ENCODE results near the gene SELENOF. TPM values are rescaled to one million over a fixed set of nuclear protein-coding genes. Genes with fewer than 3 reads are reported as not detected.
"Not testable (repeated sequence)": the region's sequence is repeated elsewhere in the genome, so short reads cannot be mapped to it uniquely, and the experiment has no call there.

The SELENOF gene
- total RNA-seq, 1 donor from 2014 or later, result 75.7 TPM

DNA sequence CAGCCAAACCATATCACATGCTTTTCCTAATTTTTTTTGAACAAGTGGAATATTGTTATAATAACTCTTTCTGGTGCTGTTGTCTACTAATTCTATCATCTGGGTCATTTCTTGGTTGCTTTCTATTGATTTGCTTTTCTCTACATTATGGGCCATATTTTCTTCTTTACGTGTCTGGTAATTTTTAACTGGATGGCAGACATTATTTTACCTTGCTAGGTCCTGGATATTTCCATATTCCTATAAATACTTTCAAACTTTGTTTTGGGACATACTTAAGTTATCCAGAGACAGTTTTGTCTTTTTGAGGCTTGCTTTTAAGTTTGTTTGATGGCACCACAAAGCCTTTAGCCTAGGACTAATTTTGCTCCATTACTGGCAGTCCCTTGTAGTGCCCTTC is 11.8 kb upstream of the SELENOF start:
- intact Hi-C loops (cut with DNase I), result no loop called here
- DNase-seq (ENCODE audit: missing footprints) (no peak), ATAC-seq (no peak)

DNA sequence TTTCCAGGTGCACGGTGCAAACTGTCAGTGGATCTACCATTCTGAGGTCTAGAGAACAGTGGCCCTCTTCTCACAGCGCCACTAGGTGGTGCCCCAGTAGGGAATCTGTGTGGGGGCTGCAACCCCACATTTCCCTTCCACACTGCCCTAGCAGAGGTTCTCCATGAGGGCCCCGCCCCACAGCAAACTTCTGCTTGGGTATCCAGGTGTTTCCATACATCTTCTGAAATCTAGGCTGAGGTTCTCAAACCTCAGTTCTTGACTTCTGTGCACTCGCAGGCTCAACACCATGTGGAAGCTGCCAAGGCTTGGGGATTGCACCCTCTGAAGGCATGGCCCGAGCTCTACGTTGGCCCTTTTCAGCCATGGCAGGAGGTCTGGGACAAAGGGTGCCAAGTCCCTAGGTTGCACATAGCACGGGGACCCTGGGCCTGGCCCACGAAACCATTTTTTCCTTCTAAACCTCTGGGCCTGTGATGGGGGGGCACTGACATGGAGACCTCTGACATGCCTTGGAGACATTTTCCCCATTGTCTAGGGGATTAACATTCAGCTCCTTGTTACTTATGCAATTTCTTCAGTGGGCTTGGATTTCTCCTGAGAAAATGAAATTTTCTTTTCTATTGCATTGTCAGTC is 10.5 kb upstream of the SELENOF start:
- DNase-seq (ENCODE audit: missing footprints), result no peak

DNA sequence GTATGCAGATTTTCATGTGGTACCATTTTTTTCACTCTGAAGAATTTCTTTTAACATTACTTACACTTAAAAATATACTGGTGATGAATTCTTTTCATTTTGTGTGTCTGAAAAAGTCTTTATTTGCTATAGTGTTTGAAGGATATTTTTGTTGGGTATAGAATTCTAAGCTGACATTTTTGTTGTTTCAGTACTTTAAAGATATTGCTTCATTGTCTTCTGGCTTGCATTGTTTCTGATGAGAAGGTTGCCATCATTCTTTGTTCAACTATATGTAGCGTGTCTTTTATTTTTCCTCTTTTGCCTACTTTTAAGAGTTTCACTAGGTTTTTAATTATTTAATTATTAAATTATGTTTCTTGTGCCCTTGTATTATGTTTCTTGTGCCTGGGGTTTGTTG is 8.5 kb upstream of the SELENOF start:
- intact Hi-C loops (cut with DNase I), result no loop called here
- ATAC-seq (no peak), DNase-seq (ENCODE audit: missing footprints) (no peak)

More for the DNA sequence above, 10.5 kb upstream of the SELENOF start:
- intact Hi-C loops (cut with DNase I), result no loop called here
- ATAC-seq, result no peak

DNA sequence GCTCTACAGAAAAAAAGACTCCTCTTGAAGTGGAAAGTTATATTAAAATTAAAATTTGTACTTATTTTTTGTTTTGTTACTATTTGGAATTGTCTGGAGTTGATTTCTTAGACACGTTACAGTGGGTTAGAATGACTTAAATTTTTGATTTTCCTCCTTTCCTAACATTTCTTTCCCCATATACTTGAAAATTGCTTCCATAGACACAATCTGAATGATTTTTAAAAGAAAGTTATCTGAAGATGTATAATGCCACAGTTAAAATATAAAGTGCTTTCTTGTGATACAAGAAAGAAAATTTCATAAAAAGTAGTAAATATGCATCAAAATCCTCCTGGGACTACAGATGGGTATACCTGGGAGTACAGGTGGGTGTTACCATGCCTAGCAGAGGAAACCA is 2.8 kb upstream of the SELENOF start:
- intact Hi-C loops (cut with DNase I), result no loop called here
- DNase-seq (ENCODE audit: missing footprints) (no peak), ATAC-seq (no peak)

DNA sequence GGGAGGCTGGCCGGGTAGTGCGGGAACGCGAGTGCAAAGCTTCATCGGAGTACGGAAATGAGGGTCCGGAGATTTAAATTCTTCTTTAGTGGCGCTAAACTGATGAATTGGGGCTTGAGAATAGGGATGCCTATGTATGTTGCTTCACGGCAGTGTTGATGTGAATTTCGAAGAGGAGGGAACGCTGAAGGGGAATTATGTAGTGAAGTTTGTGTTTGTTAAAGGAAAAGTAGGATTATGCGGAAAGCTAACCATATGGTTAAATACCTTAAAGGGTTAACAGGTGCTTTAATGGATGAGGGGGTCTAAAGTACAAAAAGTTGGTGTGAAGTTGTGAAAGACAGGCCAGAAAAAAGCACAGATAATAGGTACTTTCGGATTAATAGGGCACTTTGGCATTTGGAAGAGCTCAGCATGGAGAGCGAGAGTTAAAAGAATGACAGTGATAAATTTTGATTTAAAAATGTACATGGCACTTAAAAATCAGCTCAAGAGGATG is 1.9 kb upstream of the SELENOF start:
- intact Hi-C loops (cut with DNase I), result no loop called here
- no peak for ATAC-seq
- peak; percentile 70 for DNase-seq (ENCODE audit: missing footprints)

DNA sequence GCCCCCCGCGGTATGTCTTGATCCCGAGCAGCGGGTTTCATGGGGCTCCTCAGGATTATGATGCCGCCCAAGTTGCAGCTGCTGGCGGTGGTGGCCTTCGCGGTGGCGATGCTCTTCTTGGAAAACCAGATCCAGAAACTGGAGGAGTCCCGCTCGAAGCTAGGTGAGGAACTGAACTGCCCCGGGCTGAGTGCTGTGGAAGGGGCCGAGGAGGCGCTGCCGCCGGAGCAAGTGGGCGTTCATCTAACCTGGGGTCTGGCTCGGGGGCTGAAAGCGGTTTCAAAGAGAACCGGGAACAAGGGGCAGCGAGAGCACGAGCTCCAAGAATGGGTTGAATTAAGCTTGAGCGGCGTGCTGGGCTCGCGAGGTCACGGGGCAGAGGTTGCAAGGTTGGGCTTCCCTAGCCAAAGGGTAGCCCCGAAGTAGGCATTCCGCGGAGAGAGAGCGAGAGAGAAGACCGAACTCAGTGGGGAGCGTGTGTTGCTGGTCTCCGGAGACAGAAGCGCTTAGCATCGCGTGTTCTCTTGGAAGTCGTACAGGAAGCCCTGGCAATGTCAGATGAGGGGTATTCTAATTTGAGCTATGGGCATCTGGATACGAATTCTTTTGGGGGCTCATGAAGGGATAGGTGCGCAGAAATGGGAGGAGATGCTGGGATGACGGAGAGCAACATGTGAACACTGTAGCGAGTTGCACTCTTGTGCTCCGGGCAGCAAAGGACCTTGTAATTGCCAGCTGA is 1.2 kb upstream of the SELENOF start:
- DNase-seq (ENCODE audit: missing footprints) (no peak), ATAC-seq (peak; percentile 43)
- intact Hi-C loops (cut with DNase I), result no loop called here

DNA sequence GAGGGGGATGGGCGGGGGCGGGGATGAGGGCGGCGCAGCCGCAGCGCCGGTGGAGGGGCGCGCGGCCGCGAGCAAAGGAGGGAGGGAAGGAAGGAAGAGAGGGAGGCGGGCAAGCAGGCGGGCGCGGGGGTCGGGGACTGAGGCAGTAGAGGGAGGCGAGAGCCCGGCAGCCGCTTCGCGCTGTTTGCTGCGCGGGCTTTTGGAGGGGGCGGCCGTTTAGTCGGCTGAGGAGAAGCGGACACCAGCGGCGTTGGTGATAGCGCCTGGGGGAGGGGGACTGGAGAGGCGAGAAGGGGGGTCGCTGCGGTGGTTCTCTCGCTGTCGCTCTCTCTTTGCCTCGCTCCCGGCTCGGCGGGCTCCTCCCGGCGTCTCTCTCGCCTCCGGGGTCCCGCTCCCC is 673 bp upstream of the SELENOF start, which contains the start of gene HS2ST1:
TSS of gene HS2ST1 (plus strand) at position 35 of the 397 bp plus-strand sequence.
- intact Hi-C loops (cut with DNase I), result no loop called here
- no peak for ATAC-seq

DNA sequence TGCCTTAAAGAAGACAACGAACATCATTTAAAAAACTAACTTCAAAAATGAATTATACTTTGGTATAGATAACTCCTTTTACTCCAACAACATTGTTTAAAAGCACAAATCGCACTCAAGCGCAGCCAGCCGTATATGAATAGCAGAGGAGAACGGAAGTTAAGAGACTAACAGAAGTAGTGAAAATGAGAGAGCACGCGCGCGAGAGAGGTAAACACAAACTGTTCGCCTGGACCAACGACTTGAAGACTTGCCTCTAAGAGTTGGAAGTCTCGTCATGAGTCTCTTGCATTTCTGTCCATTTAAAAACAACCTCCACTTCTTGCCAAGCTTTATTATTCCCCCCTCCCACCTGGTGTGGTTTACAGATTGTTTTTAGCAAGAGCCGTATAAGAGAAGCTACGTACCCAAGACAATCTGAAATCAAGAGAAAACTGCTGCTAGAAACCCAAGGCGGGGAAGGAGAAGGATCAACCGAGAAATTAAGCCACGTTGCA is 479 bp downstream of the SELENOF start:
- ATAC-seq (no peak), DNase-seq (ENCODE audit: missing footprints) (no peak)
- intact Hi-C loops (cut with DNase I), result no loop called here

More for the DNA sequence above, 673 bp upstream of the SELENOF start, which contains the start of gene HS2ST1:
- DNase-seq (ENCODE audit: missing footprints), result no peak

DNA sequence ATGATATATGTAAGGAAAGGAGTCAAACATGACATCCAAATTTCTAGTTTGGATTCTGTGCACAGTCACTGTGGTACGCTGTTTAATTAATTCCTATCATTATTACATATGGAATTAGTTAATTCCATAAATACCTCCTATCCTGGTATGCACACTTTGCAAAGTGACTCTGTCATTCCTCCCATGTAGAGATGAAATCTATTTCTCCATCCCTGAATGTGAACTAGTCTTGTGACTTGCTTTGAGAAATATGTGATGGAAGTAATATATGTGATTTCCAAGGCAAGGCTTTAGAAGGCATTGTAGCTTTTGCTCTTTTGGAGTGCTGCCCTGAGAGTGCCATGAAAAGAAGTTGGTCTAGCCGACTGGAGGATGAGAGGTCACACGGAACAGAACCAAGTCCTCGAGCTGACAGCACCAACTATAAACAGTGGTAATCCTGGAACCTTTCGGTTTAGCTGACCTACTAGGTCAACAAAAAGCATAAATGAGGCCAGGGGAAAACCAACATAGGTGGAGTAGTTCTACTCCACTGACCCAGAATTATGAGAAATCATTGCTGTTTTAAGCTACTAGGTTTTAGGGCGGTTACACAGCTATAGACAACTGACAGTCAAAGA is 1.5 kb downstream of the SELENOF start:
- intact Hi-C loops (cut with DNase I), result no loop called here
- ATAC-seq (no peak), DNase-seq (ENCODE audit: missing footprints) (no peak)

DNA sequence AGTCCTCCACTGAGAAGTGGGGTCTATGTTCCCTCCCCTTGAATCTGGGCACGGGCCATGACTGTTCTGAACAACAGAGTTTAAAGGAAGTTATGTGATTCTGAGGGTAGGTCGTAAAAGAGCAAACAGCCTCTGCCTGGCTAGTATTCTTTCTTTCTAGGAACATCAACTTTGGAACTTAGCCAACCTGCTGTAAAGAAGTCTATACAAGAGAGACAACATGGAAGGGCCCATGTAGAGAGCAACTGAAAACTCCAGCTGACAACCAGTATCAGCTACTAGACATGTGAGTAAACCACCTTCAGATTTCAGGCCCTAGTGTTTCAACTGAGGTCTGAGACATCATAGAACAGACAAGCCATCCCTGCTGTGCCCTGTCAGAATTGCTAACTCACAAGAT is 7.5 kb downstream of the SELENOF start:
- ATAC-seq (no peak), DNase-seq (ENCODE audit: missing footprints) (no peak)
- intact Hi-C loops (cut with DNase I), result no loop called here

DNA sequence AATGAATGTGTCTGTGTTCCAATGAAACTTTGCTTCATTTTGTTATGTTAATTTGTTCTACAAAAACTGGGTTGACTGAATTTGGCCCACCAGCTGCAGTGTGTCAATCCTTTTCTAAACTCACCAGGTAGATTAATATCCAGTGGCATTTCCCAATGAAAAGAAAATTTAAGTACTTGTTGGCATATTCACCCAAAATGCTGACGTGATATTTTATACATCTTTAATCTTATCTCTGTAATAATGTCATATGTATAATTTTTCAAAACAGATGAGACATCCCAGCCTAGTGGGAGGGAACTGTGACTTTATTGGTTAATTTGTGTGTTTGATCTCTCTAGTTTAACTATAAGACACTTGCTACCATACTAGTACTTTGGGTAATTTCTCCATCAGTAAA is 8.1 kb downstream of the SELENOF start:
- intact Hi-C loops (cut with DNase I), result no loop called here
- no peak for ATAC-seq
- no peak for DNase-seq (ENCODE audit: missing footprints)

DNA sequence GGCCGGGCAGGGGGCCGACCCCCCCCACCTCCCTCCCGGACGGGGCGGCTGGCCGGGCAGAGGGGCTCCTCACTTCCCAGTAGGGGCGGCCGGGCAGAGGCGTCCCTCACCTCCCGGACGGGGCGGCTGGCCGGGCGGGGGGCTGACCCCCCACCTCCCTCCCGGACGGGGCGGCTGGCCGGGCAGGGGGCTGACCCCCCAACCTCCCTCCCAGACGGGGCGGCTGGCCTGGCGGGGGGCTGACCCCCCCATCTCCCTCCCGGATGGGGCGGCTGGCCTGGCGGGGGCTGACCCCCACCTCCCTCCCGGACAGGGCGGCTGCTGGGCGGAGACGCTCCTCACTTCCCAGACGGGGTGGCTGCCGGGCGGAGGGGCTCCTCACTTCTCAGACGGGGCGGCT is 14.5 kb downstream of the SELENOF start:
- intact Hi-C loops (cut with DNase I); DNase-seq (ENCODE audit: missing footprints); ATAC-seq: not testable (repeated sequence)

DNA sequence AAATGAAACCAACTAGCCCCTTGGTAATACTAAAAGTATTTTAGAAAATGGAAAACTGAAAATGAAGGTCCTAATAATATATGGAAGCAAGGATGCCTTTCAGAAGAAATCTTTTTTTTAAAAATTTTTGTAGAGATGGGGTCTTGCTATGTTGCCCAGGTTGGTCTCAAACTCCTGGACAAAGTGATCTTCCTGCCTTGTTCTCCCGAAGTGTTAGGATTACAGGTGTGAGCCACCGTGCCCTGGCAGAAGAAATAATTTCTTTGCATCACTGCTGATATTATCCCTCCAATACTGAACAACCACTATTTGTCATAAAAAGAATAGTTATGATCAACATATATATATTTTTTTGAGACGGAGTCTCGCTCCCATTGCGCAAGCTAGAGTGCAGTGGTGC is 25.6 kb downstream of the SELENOF start:
- no peak for DNase-seq (ENCODE audit: missing footprints)
- intact Hi-C loops (cut with DNase I), result no loop called here
- no peak for ATAC-seq

DNA sequence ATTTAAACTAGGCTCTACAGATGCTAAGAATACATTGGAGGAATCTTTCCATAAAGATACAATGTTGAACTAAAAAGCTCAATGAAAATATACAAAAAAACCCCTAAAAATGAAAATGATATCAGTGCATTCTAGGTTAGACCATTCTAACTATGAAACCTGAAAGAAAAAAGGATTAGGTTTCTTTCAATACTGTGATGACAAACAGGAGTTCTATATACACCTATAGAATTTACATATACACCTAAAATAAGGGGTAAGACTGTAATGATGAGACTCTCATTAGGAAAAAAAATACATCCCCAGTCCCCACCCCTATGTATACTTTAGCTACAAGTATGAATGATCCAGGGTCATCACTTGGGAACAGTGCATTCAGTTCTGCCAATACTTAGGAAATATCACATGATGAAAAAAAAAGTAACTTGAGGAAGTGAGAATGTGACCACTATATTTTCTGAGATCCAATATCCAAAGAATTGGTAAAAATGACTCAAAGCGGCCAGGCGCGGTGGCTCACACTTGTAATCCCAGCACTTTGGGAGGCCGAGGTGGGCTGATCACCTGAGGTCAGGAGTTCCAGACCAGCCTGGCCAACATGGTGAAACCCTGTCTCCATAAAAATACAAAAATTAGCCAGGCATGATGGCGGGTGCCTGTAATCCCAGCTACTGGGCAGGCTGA is 26.3 kb downstream of the SELENOF start:
- no peak for ATAC-seq
- DNase-seq (ENCODE audit: missing footprints), result no peak
- intact Hi-C loops (cut with DNase I), result no loop called here

DNA sequence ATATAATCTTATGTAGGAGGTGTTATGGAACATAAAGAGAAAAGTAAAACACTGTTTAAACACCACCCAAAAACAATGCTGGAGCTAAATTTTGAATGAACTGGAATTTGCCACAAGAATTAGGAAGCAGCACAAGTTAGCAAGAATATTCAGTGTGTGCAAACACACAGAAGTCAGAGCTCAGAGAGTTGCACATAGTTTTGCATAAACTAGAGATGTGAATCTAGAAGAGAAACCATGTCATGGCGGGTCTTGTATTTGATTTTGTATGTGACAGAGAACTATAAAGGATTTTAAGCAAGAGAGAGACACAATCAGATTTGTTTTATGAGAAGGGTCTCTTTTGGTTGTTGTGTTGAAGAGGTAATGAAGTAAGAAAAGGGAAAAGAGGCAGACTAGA is 38.2 kb downstream of the SELENOF start:
- DNase-seq (ENCODE audit: missing footprints) (no peak), ATAC-seq (no peak)
- intact Hi-C loops (cut with DNase I), result no loop called here

DNA sequence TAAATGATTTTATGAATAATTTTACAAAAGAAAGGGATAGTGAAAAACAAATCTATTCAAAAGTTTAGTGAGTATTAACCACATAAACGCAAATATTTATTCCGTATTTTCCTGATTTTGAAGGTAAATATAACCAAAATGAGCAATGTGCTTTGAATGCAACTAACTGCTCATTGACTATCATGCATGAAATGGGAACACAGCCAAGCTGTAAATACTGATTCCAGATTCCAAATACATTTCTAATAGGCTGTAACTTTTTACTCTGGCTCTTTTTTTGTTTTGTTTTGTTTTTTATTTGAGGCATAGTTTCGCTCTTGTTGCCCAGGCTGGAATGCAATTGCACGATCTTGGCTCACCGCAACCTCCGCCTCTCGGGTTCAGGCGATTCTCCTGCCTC is 41.8 kb downstream of the SELENOF start:
- ATAC-seq, result no peak
- DNase-seq (ENCODE audit: missing footprints), result no peak
- intact Hi-C loops (cut with DNase I), result no loop called here

DNA sequence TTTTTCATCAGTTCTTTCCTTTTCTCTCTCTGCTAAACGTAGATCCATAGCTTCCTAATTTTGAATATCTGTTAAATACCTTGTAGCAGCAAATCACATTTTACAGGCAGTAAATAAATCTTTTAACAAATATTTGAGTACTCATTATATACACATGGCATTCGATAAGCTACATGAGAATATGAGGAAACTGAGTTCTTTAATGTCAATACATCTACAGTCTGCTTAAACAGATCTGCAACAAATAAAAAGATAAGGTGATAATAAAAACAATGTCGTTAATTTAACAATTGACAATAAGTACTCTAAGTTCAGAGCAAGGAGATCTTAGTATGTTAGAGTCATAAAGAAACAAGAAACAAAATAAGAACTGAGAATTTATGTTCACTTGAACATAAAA is 42.9 kb downstream of the SELENOF start:
- ATAC-seq, result no peak
- intact Hi-C loops (cut with DNase I), result no loop called here
- no peak for DNase-seq (ENCODE audit: missing footprints)

DNA sequence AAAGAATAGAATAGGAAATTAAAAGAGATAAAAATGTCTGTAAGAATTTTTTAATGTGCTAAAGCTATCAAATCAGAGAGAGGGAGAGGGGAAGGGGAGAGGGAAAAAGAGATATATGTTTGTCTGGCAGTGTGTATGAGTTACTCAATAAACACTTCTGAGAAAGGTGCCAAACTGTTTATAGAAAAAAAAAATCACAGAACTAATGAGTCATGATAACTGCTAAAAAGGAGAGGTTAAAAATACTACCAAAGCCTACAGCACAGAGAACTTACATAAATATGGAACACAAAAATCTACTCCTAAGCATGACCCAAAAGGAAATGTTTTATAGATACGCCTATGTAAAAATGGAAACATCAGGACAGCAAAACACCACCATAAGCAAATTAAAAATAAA is 45.4 kb downstream of the SELENOF start:
- DNase-seq (ENCODE audit: missing footprints) (no peak), ATAC-seq (no peak)
- intact Hi-C loops (cut with DNase I), result no loop called here

DNA sequence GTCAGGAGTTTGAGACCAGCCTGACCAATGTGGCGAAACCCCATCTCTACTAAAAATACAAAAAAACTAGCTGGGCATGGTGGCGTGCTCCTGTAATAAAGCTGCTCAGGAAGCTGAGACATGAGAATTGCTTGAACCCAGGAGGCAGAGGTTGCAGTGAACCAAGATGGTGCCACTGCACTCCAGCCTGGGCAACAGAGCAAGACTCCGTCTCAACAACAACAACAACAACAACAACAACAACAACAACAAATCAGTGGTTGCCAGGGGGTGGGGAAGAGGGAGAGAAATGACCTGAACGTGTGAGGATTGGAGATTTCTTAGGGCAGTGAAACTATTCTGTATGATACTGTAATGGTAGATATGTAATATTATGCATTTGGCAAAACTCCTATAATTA is 46.6 kb downstream of the SELENOF start:
- intact Hi-C loops (cut with DNase I); ATAC-seq; DNase-seq (ENCODE audit: missing footprints): not testable (repeated sequence)
